ENCODE measurements around the gene MAJIN. TPM values are rescaled to one million over a fixed set of nuclear protein-coding genes. Genes with fewer than 3 reads are reported as not detected.

Gene MAJIN
- total RNA-seq, 4 donors from 2014 or later = not detected

DNA sequence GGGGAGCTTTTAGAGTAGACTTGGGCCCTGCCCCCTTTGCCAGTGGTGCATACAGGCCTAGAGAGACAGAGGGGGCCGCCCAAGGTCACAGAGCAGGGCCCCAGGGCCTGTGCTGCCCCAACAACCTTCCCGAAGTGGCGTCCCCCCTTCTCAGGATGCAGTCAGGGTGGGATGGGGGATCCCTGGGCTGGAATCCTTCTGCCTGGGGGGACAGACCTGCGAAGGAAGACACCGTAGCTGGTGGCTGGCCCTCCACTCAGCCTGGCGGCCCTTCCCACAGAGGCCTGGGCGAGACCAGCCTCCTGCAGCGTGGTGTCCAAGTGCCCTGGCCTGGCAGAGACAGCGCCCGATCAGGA is 79.1 kb downstream of the MAJIN start:
- H3K27ac ChIP-seq = peak overlapping the region; percentile 15 to 54 (median 19)
- H3K4me3 ChIP-seq = no peak overlapping the region
- in situ Hi-C loops (cut with MboI; ENCODE audit: low sequenced_read_pairs in 4 of 4) (loop anchor here in 3 of 4 donors (5.0 kb wide), 1 partner anchor 46 kb away; no protein-coding TSS in a partner anchor), intact Hi-C loops (cut with DNase I; ENCODE audit: low total_unique reads) (no loop called here)
- H3K9me3 ChIP-seq = no peaks in the 10 kb centered on the region
- DNase-seq (no peak), ATAC-seq (no peak)
- TF ChIP-seq POLR2A (IDR thresholded peaks at IDR 0.05) = no peak
- TF ChIP-seq, protein P1, sequence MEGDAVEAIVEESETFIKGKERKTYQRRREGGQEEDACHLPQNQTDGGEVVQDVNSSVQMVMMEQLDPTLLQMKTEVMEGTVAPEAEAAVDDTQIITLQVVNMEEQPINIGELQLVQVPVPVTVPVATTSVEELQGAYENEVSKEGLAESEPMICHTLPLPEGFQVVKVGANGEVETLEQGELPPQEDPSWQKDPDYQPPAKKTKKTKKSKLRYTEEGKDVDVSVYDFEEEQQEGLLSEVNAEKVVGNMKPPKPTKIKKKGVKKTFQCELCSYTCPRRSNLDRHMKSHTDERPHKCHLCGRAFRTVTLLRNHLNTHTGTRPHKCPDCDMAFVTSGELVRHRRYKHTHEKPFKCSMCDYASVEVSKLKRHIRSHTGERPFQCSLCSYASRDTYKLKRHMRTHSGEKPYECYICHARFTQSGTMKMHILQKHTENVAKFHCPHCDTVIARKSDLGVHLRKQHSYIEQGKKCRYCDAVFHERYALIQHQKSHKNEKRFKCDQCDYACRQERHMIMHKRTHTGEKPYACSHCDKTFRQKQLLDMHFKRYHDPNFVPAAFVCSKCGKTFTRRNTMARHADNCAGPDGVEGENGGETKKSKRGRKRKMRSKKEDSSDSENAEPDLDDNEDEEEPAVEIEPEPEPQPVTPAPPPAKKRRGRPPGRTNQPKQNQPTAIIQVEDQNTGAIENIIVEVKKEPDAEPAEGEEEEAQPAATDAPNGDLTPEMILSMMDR (IDR thresholded peaks at IDR 0.05 in 4 of 5, conservative IDR thresholded peaks at IDR 0.05 in 1 of 5) = no peak
- H3K36me3 ChIP-seq = peaks cover 0 to 20% of the 10 kb centered on the region in 2 donors
- H3K27me3 ChIP-seq = no peaks in the 10 kb centered on the region
- H3K4me1 ChIP-seq = peaks cover 6 to 9% of the 10 kb centered on the region in 2 donors

DNA sequence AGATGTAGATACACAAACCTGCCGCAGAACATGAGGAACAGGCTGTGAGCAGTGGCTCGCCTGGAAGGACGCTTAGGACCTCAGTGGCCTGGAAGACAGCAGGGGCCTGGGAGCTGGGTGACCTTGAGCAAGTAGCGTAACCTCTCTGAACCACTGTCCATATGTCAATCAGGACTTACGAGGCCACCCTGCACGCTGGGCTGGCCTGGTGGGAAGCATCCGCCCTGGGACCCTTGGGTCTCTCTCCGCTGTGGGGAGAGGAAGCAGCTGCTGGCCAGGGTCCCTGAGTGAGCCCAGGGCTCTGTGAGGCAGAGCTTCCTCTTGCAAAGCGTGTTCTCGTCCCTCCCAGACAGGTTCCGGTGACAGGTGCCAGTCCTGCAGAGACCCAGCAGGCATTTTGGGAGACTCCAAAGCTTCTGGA is 79.5 kb downstream of the MAJIN start:
- no peak for TF ChIP-seq POLR2A (IDR thresholded peaks at IDR 0.05)
- TF ChIP-seq, protein P1 (IDR thresholded peaks at IDR 0.05 in 4 of 5, conservative IDR thresholded peaks at IDR 0.05 in 1 of 5) = no peak
- H3K36me3 ChIP-seq = peaks cover 0 to 17% of the 10 kb centered on the region in 2 donors
- in situ Hi-C loops (cut with MboI; ENCODE audit: low sequenced_read_pairs in 4 of 4) (loop anchor here in 3 of 4 donors (5.0 kb wide), 1 partner anchor 45 kb away; no protein-coding TSS in a partner anchor), intact Hi-C loops (cut with DNase I; ENCODE audit: low total_unique reads) (no loop called here)
- no peak for ATAC-seq
- H3K9me3 ChIP-seq = no peaks in the 10 kb centered on the region
- no peaks in the 10 kb centered on the region for H3K27me3 ChIP-seq
- H3K4me3 ChIP-seq = no peak overlapping the region
- no peak for DNase-seq
- H3K4me1 ChIP-seq = peaks cover 9 to 12% of the 10 kb centered on the region in 2 donors
- peak overlapping the region in 2 of 4 donors; percentile 15 to 54 for H3K27ac ChIP-seq

DNA sequence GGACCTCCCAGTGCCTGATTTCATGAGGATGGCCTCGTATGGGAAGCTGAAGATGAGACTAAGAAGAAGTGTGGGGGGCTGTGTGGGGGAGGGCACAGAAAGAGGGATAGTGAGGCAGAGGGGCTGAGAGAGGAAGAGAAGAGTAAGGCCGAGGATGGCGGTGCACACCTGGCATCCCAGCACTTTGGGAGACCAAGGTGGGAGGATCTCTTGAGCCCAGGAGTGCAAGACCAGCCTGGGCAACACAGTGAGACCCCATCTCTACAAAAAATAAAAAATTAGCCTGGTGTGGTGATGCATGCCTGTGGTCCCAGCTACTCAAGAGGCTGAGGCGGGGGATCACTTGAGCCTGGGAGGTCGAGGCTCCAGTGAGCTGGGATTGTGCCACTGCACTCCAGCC is 80.0 kb downstream of the MAJIN start:
- H3K4me3 ChIP-seq = no peak overlapping the region
- peaks cover 9 to 12% of the 10 kb centered on the region in 2 donors for H3K4me1 ChIP-seq
- H3K36me3 ChIP-seq = peaks cover 0 to 11% of the 10 kb centered on the region in 2 donors
- ATAC-seq = no peak
- in situ Hi-C loops (cut with MboI; ENCODE audit: low sequenced_read_pairs in 4 of 4) = loop anchor here in 3 of 4 donors (5.0 kb wide), 1 partner anchor 45 kb away; no protein-coding TSS in a partner anchor
- TF ChIP-seq, protein P1 (IDR thresholded peaks at IDR 0.05 in 4 of 5, conservative IDR thresholded peaks at IDR 0.05 in 1 of 5) = no peak
- no peak for TF ChIP-seq POLR2A (IDR thresholded peaks at IDR 0.05)
- H3K27me3 ChIP-seq = no peaks in the 10 kb centered on the region
- intact Hi-C loops (cut with DNase I; ENCODE audit: low total_unique reads) = no loop called here
- no peak for DNase-seq
- no peaks in the 10 kb centered on the region for H3K9me3 ChIP-seq
- H3K27ac ChIP-seq = peak overlapping the region in 1 of 4 donors; percentile 54

DNA sequence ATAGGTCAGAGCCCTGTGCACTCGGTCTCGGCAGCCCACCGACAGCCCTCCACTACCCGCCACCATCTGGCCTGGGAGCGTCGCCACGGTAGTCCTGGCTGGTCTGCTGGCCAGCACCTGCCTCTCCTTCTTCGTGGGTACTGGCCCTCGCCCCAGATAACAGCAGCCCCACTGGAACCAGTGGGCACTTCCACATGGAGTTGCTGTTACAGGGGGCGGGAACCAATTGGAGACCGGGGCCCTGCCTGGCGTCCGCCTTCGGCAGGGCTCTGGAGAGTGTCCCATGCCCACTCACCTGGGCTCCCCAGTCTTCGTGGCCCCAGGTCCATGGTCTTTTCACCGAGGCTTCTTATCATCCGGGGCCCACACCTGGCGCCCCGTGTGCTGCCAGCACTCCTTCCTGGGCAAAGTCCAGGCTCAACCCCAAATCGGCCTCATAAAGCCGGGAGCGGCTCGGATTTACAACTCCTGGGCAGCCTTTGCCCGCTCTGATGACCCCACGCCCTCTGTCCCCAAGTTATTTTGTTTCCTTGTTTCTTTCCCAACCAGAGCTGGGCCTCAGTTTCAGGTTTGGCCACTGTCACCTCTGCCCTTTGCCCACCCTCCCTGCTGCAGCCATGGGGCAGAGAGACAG is 80.6 kb downstream of the MAJIN start:
- DNase-seq (no peak), ATAC-seq (no peak)
- in situ Hi-C loops (cut with MboI; ENCODE audit: low sequenced_read_pairs in 4 of 4) (loop anchor here in 3 of 4 donors (5.0 kb wide), 1 partner anchor 44 kb away; no protein-coding TSS in a partner anchor), intact Hi-C loops (cut with DNase I; ENCODE audit: low total_unique reads) (no loop called here)
- Histone ChIP-seq H3K27ac (peak overlapping the region in 1 of 4 donors; percentile 54), H3K4me1 (peaks cover 9 to 12% of the 10 kb centered on the region in 2 donors), H3K36me3 (peaks cover 0 to 7% of the 10 kb centered on the region in 2 donors), H3K27me3 (no peaks in the 10 kb centered on the region), H3K9me3 (no peaks in the 10 kb centered on the region), H3K4me3 (no peak overlapping the region)
- TF ChIP-seq, protein P1 (IDR thresholded peaks at IDR 0.05 in 4 of 5, conservative IDR thresholded peaks at IDR 0.05 in 1 of 5) = no peak
- no peak for TF ChIP-seq POLR2A (IDR thresholded peaks at IDR 0.05)
